NCI-H1930 (cell line): ENCODE data around the gene THBS3.
A peak's percentile ranks its signal among the peaks of the same experiment; 100 is the strongest.
"Not testable (repeated sequence)": the region's sequence is repeated elsewhere in the genome, so short reads cannot be mapped to it uniquely, and the experiment has no call there.

Experiments
- DNase-seq, 2 experiments: peaks; one replicate each; lab custom pipeline; 2025; lab: John Stamatoyannopoulos, UW

Gene THBS3

GRCh38 chr1:155173478-155174323, 34.0 kb downstream of the THBS3 start, which contains the start of gene TRIM46:
Gene TRIM46, plus strand, starts transcription at chr1:155173849. Its CDS starts 118 bp downstream, at chr1:155173967.
- peak; percentile 61 to 74 for DNase-seq

GRCh38 chr1:155172732-155173477, 34.8 kb downstream of the THBS3 start, which contains the start of gene KRTCAP2:
Gene KRTCAP2, minus strand, starts transcription at chr1:155173304. Its CDS starts 80 bp downstream, at chr1:155173224.
- DNase-seq = peak; percentile 94 to 95

GRCh38 chr1:155171836-155172731, 35.6 kb downstream of the THBS3 start:
- no peak for DNase-seq

- DNase-seq = no peak
Observed at GRCh38 chr1:155170806-155171205, 36.9 kb downstream of the THBS3 start.

- DNase-seq = no peak
Observed at GRCh38 chr1:155170101-155170785, 37.5 kb downstream of the THBS3 start.

- DNase-seq = no peak
Observed at GRCh38 chr1:155169541-155169940, 38.2 kb downstream of the THBS3 start.

- DNase-seq = no peak
Observed at GRCh38 chr1:155168456-155169210, 39.1 kb downstream of the THBS3 start.

- DNase-seq = not testable (repeated sequence)
Observed at GRCh38 chr1:155168105-155168445, 39.6 kb downstream of the THBS3 start.

GRCh38 chr1:155167166-155168104, 40.3 kb downstream of the THBS3 start:
- peak; percentile 83 to 92 for DNase-seq

GRCh38 chr1:155166471-155167165, 41.1 kb downstream of the THBS3 start:
- no peak for DNase-seq

GRCh38 chr1:155166051-155166470, 41.6 kb downstream of the THBS3 start:
- DNase-seq = no peak

GRCh38 chr1:155164625-155165024, 43.1 kb downstream of the THBS3 start:
- not testable (repeated sequence) for DNase-seq

- DNase-seq = not testable (repeated sequence)
Observed at GRCh38 chr1:155163785-155164184, 43.9 kb downstream of the THBS3 start.

- not testable (repeated sequence) for DNase-seq
Observed at GRCh38 chr1:155162631-155163030, 45.1 kb downstream of the THBS3 start.

- DNase-seq = no peak
Observed at GRCh38 chr1:155160128-155160527, 47.6 kb downstream of the THBS3 start.

- no peak for DNase-seq
Observed at GRCh38 chr1:155158991-155159390, 48.7 kb downstream of the THBS3 start.

- DNase-seq = not testable (repeated sequence)
Observed at GRCh38 chr1:155155996-155156643, 51.6 kb downstream of the THBS3 start.
